Smooth muscle cell (in vitro differentiated cells): Measurements from ENCODE around the gene HSF5. TPM values are rescaled to one million over a fixed set of nuclear protein-coding genes. Genes with fewer than 3 reads are reported as not detected.

Source experiments
- DNase-seq: peaks from one replicate; lab custom pipeline; 2025; ENCODE audit not compliant: unreplicated experiment; lab: John Stamatoyannopoulos, UW
- H2AFZ ChIP-seq: fragments of 200-600 bp; sonication (generic); 2 replicates; pipeline ENCODE4 v1.6.0; 2016; ENCODE audit warnings: antibody characterized with exemption, low read depth, mild to moderate bottlenecking
- H3F3A ChIP-seq: fragments of 200-600 bp; sonication (generic); 2 replicates; pipeline ENCODE4 v1.6.0; 2017; ENCODE audit warnings: antibody characterized with exemption, low read depth
- H3K27ac ChIP-seq: fragments of 200-600 bp; sonication (generic); 2 replicates; pipeline ENCODE4 v1.5.1; 2016; ENCODE audit warnings: low read depth, mild to moderate bottlenecking
- H3K27me3 ChIP-seq: fragments of 200-600 bp; sonication (generic); 2 replicates; pipeline ENCODE4 v1.6.1; 2016; ENCODE audit warnings: low read depth, mild to moderate bottlenecking
- H3K36me3 ChIP-seq: fragments of 200-600 bp; sonication (generic); 2 replicates; pipeline ENCODE4 v1.5.1; 2016; ENCODE audit warnings: low read depth
- H3K4me1 ChIP-seq: fragments of 200-600 bp; sonication (generic); 2 replicates; pipeline ENCODE4 v1.5.1; 2016; ENCODE audit warnings: low read depth
- H3K4me2 ChIP-seq: fragments of 200-600 bp; sonication (generic); 2 replicates; pipeline ENCODE4 v1.6.0; 2016; ENCODE audit warnings: mild to moderate bottlenecking
- H3K4me3 ChIP-seq: fragments of 200-600 bp; sonication (generic); 2 replicates; pipeline ENCODE4 v1.5.1; 2016; ENCODE audit warnings: mild to moderate bottlenecking
- H3K79me2 ChIP-seq: fragments of 200-600 bp; sonication (generic); 2 replicates; pipeline ENCODE4 v1.6.0; 2016; ENCODE audit warnings: low read depth, mild to moderate bottlenecking
- H3K9ac ChIP-seq: fragments of 200-600 bp; sonication (generic); 2 replicates; pipeline ENCODE4 v1.6.0; 2016; ENCODE audit warnings: low read depth
- H3K9me3 ChIP-seq: fragments of 200-600 bp; sonication (generic); replicated peaks from 2 replicates; pipeline ENCODE4 v1.5.1; 2016; ENCODE audit warnings: low read depth
- H4K20me1 ChIP-seq: fragments of 200-600 bp; sonication (generic); 2 replicates; pipeline ENCODE4 v1.6.0; 2016; ENCODE audit warnings: low read depth
- WGBS: methylation state at CpG from one replicate; pipeline ENCODE4 v1.1.7; 2016; ENCODE audit warnings: low lambda C conversion rate; 5-methylcytosine and 5-hydroxymethylcytosine counted together
- polyA plus RNA-seq: library from polyadenylated mRNA; unstranded; fragments of >200 nt; fragmentation: Nextera tagmentation; extraction: Ambion mirVana; gene quantifications from 2 replicates; pipeline ENCODE4 v1.2.1, GENCODE V29; 2016
- total RNA-seq: library from RNA; depleted of rRNA; stranded (reverse); fragments of >200 nt; gene quantifications from 2 replicates; pipeline ENCODE4 v1.2.3, GENCODE V29; 2014
- TF ChIP-seq, protein P1 (sequence below): fragments of 200-600 bp; sonication (generic); IDR thresholded peaks from 2 replicates; pipeline ENCODE4 v1.5.1; 2017; ENCODE audit warnings: borderline replicate concordance, mild to moderate bottlenecking, antibody characterized with exemption; ENCODE audit not compliant: insufficient read depth, poor library complexity, severe bottlenecking

The HSF5 gene
- total and polyA plus RNA-seq, 2 experiments from 2014 or later, result not detected

DNA sequence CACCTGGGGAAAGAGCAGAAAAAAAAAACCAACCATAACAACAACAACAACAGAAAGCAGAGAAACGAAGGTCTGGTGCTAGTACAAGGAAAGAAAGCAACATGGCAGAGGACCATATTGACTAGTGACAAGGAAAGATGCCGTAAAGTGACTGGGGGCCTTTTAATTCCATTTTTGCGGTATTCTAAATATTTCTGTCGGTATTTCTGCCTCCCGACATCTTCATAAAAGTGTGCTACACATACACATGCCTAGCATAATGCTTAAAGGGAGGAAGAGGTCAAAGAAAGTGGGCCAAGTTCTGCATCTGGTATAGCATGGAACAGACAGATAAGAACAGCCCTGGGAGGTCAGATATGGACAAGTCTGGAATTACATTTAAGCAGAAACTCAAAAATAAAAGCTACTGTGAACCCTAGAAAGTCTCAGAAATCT lies 51.4 kb downstream of the HSF5 start:
- Histone ChIP-seq H3K4me3 (no peak overlapping the region), H3K9me3 (no peaks in the 10 kb centered on the region), H3K4me1 (no peaks in the 10 kb centered on the region), H2AFZ (no peak overlapping the region), H3K27ac (no peak overlapping the region), H4K20me1 (no peaks in the 10 kb centered on the region), H3F3A (no peaks in the 10 kb centered on the region), H3K4me2 (no peak overlapping the region), H3K36me3 (no peaks in the 10 kb centered on the region), H3K79me2 (no peaks in the 10 kb centered on the region), H3K9ac (no peak overlapping the region), H3K27me3 (peaks cover 20% of the 10 kb centered on the region)
- DNase-seq, result no peak
- TF ChIP-seq, protein P1, sequence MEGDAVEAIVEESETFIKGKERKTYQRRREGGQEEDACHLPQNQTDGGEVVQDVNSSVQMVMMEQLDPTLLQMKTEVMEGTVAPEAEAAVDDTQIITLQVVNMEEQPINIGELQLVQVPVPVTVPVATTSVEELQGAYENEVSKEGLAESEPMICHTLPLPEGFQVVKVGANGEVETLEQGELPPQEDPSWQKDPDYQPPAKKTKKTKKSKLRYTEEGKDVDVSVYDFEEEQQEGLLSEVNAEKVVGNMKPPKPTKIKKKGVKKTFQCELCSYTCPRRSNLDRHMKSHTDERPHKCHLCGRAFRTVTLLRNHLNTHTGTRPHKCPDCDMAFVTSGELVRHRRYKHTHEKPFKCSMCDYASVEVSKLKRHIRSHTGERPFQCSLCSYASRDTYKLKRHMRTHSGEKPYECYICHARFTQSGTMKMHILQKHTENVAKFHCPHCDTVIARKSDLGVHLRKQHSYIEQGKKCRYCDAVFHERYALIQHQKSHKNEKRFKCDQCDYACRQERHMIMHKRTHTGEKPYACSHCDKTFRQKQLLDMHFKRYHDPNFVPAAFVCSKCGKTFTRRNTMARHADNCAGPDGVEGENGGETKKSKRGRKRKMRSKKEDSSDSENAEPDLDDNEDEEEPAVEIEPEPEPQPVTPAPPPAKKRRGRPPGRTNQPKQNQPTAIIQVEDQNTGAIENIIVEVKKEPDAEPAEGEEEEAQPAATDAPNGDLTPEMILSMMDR, result no peak
- 71% methylated on average over 5 of the region's 5 CpGs for WGBS

DNA sequence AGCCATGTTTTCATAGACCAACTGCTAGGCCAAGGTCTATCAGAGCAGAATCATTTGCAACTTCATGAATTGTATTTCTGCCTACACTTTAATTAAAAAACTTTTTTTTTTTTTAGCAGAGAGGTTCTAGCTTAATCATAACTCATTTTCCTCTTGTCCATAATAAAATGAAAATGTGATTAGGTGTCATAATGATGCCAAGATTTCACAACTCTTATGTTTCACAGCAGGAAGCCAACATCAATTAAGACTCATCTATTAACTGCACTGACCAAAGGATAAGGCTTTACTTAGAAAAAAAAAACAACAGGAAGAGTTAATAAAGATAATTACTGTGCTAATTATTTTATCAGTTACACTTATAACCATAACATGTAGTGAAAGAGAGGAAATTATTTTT lies 52.0 kb downstream of the HSF5 start:
- H3K27ac ChIP-seq, result no peak overlapping the region
- no peaks in the 10 kb centered on the region for H3K9me3 ChIP-seq
- H3K9ac ChIP-seq, result no peak overlapping the region
- H3K27me3 ChIP-seq, result peaks cover 18% of the 10 kb centered on the region
- no peak for DNase-seq
- H3K4me1 ChIP-seq, result no peaks in the 10 kb centered on the region
- H3K79me2 ChIP-seq, result no peaks in the 10 kb centered on the region
- H4K20me1 ChIP-seq, result no peaks in the 10 kb centered on the region
- TF ChIP-seq, protein P1, result no peak
- no peaks in the 10 kb centered on the region for H3F3A ChIP-seq
- H2AFZ ChIP-seq, result no peak overlapping the region
- H3K4me2 ChIP-seq, result no peak overlapping the region
- no peak overlapping the region for H3K4me3 ChIP-seq
- no peaks in the 10 kb centered on the region for H3K36me3 ChIP-seq

GRCh38 chr17:58432806-58433573 lies 55.2 kb downstream of the HSF5 start:
- WGBS, result 89% methylated on average over 7 of the region's 7 CpGs
- no peak overlapping the region for H2AFZ ChIP-seq
- TF ChIP-seq, protein P1, result no peak

DNA sequence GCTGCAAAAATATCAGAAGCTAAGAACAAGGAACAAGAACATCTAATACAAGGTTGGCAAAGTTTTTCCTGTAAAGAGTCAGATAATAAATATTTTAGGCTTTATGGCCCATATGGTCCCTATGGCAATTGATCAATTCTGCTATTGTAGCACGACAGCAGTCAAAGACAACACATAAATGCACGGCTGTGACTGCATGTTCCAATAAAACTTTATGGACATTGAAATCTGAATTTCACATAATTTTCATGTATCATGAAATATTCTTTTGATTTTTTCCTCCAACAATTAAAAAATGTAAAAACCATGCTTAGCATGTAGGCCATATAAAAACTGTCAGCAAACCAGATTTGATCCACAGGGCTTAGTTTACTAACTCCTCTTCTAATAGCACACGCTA lies 60.4 kb downstream of the HSF5 start:
- Histone ChIP-seq H3K9ac (no peak overlapping the region), H3K36me3 (no peaks in the 10 kb centered on the region), H4K20me1 (no peaks in the 10 kb centered on the region), H3F3A (no peaks in the 10 kb centered on the region), H3K9me3 (no peaks in the 10 kb centered on the region), H3K79me2 (no peaks in the 10 kb centered on the region), H3K27me3 (peaks cover 6% of the 10 kb centered on the region), H3K4me3 (no peak overlapping the region), H3K4me1 (no peaks in the 10 kb centered on the region), H3K27ac (no peak overlapping the region), H2AFZ (no peak overlapping the region), H3K4me2 (no peak overlapping the region)
- TF ChIP-seq, protein P1, result no peak
- WGBS, result 93% methylated on average over 3 of the region's 3 CpGs
- DNase-seq, result no peak

More at GRCh38 chr17:58432806-58433573, 55.2 kb downstream of the HSF5 start:
- H3K27me3 ChIP-seq, result peaks cover 10% of the 10 kb centered on the region
- no peaks in the 10 kb centered on the region for H3K79me2 ChIP-seq
- H3K4me3 ChIP-seq, result no peak overlapping the region
- H3K36me3 ChIP-seq, result no peaks in the 10 kb centered on the region
- no peak overlapping the region for H3K9ac ChIP-seq
- no peak overlapping the region for H3K4me2 ChIP-seq
- no peak overlapping the region for H3K27ac ChIP-seq
- H3F3A ChIP-seq, result no peaks in the 10 kb centered on the region
- no peaks in the 10 kb centered on the region for H3K4me1 ChIP-seq
- no peaks in the 10 kb centered on the region for H4K20me1 ChIP-seq
- no peaks in the 10 kb centered on the region for H3K9me3 ChIP-seq
- no peak for DNase-seq
